DND-41 (cell line): ENCODE data around the gene PRKCB.

ENCODE experiments used
- EZH2 ChIP-seq: IDR thresholded peaks from 3 replicates; pipeline ENCODE4 v1.6.1; 2012; ENCODE audit warnings: borderline replicate concordance, low read depth, mild to moderate bottlenecking, moderate library complexity, low read length, inconsistent platforms; ENCODE audit not compliant: severe bottlenecking
- TF ChIP-seq, protein P1 (sequence below): IDR thresholded peaks from 2 replicates; pipeline ENCODE4 v1.5.1; 2012; ENCODE audit warnings: borderline replicate concordance, low read length, moderate library complexity, mild to moderate bottlenecking; ENCODE audit not compliant: poor library complexity, severe bottlenecking; ENCODE audit errors: extremely low read depth

DNA sequence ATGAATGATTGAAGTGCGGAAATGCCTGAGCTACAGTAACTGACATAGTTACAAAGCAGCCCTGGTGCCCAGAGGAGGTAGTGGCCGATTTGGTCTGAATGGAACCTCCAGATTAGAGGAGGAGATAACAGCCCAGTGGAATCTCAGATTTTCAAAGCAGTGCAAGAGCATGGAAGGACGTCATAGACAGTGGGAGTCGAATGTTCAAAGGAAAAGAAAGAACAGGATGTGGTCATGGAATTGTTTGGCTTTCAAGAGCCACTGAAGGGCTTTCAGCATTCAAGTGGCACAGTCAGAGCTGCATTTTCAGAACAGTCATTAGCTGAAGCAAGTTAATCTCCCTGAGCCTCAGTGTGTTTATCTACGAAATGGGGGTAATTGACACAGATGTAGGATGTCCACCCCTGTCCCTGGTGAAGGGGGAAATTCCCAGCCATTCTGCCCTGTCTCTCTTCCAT, 315.7 kb downstream of the PRKCB start:
- TF ChIP-seq, protein P1, sequence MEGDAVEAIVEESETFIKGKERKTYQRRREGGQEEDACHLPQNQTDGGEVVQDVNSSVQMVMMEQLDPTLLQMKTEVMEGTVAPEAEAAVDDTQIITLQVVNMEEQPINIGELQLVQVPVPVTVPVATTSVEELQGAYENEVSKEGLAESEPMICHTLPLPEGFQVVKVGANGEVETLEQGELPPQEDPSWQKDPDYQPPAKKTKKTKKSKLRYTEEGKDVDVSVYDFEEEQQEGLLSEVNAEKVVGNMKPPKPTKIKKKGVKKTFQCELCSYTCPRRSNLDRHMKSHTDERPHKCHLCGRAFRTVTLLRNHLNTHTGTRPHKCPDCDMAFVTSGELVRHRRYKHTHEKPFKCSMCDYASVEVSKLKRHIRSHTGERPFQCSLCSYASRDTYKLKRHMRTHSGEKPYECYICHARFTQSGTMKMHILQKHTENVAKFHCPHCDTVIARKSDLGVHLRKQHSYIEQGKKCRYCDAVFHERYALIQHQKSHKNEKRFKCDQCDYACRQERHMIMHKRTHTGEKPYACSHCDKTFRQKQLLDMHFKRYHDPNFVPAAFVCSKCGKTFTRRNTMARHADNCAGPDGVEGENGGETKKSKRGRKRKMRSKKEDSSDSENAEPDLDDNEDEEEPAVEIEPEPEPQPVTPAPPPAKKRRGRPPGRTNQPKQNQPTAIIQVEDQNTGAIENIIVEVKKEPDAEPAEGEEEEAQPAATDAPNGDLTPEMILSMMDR: no peak
- TF ChIP-seq EZH2: no peak
